HL-60/S4 (cell line): ENCODE results near the gene KCNK10.

ENCODE experiments used
- in situ Hi-C: fragments of 300-500 bp; cut with MboI; formaldehyde crosslinking; loops from 2 replicates; pipeline ENCODE4 v1.14.3; 2022; ENCODE audit warnings: low sequenced_read_pairs

The KCNK10 gene

GRCh38 chr14:88321692-88322503 lies 1.2 kb downstream of the KCNK10 start:
- in situ Hi-C loops: no loop called here

- in situ Hi-C loops: no loop called here
Observed at GRCh38 chr14:88318406-88318805, 4.7 kb downstream of the KCNK10 start.

GRCh38 chr14:88316521-88316920 lies 6.5 kb downstream of the KCNK10 start:
- in situ Hi-C loops: no loop called here

- in situ Hi-C loops: no loop called here
Observed at GRCh38 chr14:88312257-88312656, 10.8 kb downstream of the KCNK10 start.

GRCh38 chr14:88311780-88312179 lies 11.3 kb downstream of the KCNK10 start:
- in situ Hi-C loops: no loop called here

- in situ Hi-C loops: no loop called here
Observed at GRCh38 chr14:88310449-88310848, 12.6 kb downstream of the KCNK10 start.

- in situ Hi-C loops: no loop called here
Observed at GRCh38 chr14:88310021-88310420, 13.0 kb downstream of the KCNK10 start.

GRCh38 chr14:88305528-88306322 lies 17.3 kb downstream of the KCNK10 start:
- in situ Hi-C loops: no loop called here

- in situ Hi-C loops: no loop called here
Observed at GRCh38 chr14:88303041-88303440, 20.0 kb downstream of the KCNK10 start.

- in situ Hi-C loops: no loop called here
Observed at GRCh38 chr14:88301381-88301780, 21.7 kb downstream of the KCNK10 start.

GRCh38 chr14:88300817-88301216 lies 22.3 kb downstream of the KCNK10 start:
- in situ Hi-C loops: no loop called here

- in situ Hi-C loops: no loop called here
Observed at GRCh38 chr14:88299865-88300530, 23.1 kb downstream of the KCNK10 start.

- in situ Hi-C loops: no loop called here
Observed at GRCh38 chr14:88297306-88297705, 25.8 kb downstream of the KCNK10 start.

- in situ Hi-C loops: no loop called here
Observed at GRCh38 chr14:88296351-88296750, 26.7 kb downstream of the KCNK10 start.

GRCh38 chr14:88289996-88290395 lies 33.1 kb downstream of the KCNK10 start:
- in situ Hi-C loops: no loop called here

GRCh38 chr14:88289234-88289633 lies 33.8 kb downstream of the KCNK10 start:
- in situ Hi-C loops: no loop called here

- in situ Hi-C loops: no loop called here
Observed at GRCh38 chr14:88286309-88286708, 36.8 kb downstream of the KCNK10 start.

GRCh38 chr14:88281447-88281846 lies 41.6 kb downstream of the KCNK10 start:
- in situ Hi-C loops: no loop called here

GRCh38 chr14:88276923-88277596 lies 46.0 kb downstream of the KCNK10 start:
- in situ Hi-C loops: no loop called here

GRCh38 chr14:88272390-88273269 lies 50.4 kb downstream of the KCNK10 start:
- in situ Hi-C loops: no loop called here
